GM19193 (cell line): ENCODE results near the gene HDGFL3.

ENCODE experiments used
- POLR2A ChIP-seq: IDR thresholded peaks from 4 replicates; pipeline ENCODE4 v1.6.1; 2011; ENCODE audit not compliant: insufficient read depth, insufficient read length; ENCODE audit errors: extremely low read depth

The HDGFL3 gene

GRCh38 chr15:83204697-83205096 is 2.9 kb downstream of the HDGFL3 start:
- no peak for TF ChIP-seq POLR2A

- TF ChIP-seq POLR2A, result no peak
Measured at GRCh38 chr15:83203543-83203942, 4.1 kb downstream of the HDGFL3 start.

- TF ChIP-seq POLR2A, result no peak
Measured at GRCh38 chr15:83200589-83200988, 7.0 kb downstream of the HDGFL3 start.

- TF ChIP-seq POLR2A, result no peak
Measured at GRCh38 chr15:83200162-83200561, 7.5 kb downstream of the HDGFL3 start.

GRCh38 chr15:83199288-83199687 is 8.3 kb downstream of the HDGFL3 start:
- TF ChIP-seq POLR2A, result no peak

GRCh38 chr15:83198476-83198875 is 9.1 kb downstream of the HDGFL3 start:
- no peak for TF ChIP-seq POLR2A

- TF ChIP-seq POLR2A, result no peak
Measured at GRCh38 chr15:83194528-83194927, 13.1 kb downstream of the HDGFL3 start.

GRCh38 chr15:83193721-83194120 is 13.9 kb downstream of the HDGFL3 start:
- TF ChIP-seq POLR2A, result no peak

- no peak for TF ChIP-seq POLR2A
Measured at GRCh38 chr15:83192742-83193141, 14.9 kb downstream of the HDGFL3 start.

- TF ChIP-seq POLR2A, result no peak
Measured at GRCh38 chr15:83190450-83190849, 17.2 kb downstream of the HDGFL3 start.

GRCh38 chr15:83185561-83185960 is 22.1 kb downstream of the HDGFL3 start:
- no peak for TF ChIP-seq POLR2A

GRCh38 chr15:83178869-83179325 is 28.7 kb downstream of the HDGFL3 start:
- no peak for TF ChIP-seq POLR2A

GRCh38 chr15:83178390-83178789 is 29.2 kb downstream of the HDGFL3 start:
- no peak for TF ChIP-seq POLR2A

GRCh38 chr15:83174891-83175290 is 32.7 kb downstream of the HDGFL3 start:
- no peak for TF ChIP-seq POLR2A

- TF ChIP-seq POLR2A, result no peak
Measured at GRCh38 chr15:83170474-83171165, 37.0 kb downstream of the HDGFL3 start.

GRCh38 chr15:83166830-83167229 is 40.8 kb downstream of the HDGFL3 start:
- no peak for TF ChIP-seq POLR2A

- no peak for TF ChIP-seq POLR2A
Measured at GRCh38 chr15:83166218-83166617, 41.4 kb downstream of the HDGFL3 start.
